Measurements from ENCODE around the gene BTBD6.
A peak's percentile ranks its signal among the peaks of the same experiment; 100 is the strongest.
"Not testable (repeated sequence)": the region's sequence is repeated elsewhere in the genome, so short reads cannot be mapped to it uniquely, and the experiment has no call there.

Gene BTBD6

DNA sequence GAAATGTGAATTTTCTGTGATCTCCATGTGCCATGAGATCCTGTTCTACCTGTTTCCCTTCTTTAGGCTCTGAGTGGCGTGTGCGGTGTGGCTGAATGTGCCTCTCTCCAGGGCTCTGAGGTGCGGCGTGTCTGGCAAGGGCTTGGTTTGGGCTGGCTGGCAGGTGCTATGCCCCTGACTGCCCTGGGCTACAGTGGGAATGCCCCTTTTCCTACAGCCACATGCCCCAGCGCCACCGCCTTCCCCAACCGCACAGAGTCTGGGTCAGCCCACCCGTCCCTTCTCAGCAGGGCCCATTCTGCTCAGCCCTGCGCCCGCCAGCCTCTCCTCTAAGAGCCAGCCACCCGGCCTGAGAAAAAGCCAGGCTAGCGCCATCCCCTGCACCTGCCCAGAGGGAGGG, 24.7 kb downstream of the BTBD6 start:
- no peak for DNase-seq

GRCh38 chr14:105274637-105275036, 26.3 kb downstream of the BTBD6 start:
- DNase-seq = no peak

DNA sequence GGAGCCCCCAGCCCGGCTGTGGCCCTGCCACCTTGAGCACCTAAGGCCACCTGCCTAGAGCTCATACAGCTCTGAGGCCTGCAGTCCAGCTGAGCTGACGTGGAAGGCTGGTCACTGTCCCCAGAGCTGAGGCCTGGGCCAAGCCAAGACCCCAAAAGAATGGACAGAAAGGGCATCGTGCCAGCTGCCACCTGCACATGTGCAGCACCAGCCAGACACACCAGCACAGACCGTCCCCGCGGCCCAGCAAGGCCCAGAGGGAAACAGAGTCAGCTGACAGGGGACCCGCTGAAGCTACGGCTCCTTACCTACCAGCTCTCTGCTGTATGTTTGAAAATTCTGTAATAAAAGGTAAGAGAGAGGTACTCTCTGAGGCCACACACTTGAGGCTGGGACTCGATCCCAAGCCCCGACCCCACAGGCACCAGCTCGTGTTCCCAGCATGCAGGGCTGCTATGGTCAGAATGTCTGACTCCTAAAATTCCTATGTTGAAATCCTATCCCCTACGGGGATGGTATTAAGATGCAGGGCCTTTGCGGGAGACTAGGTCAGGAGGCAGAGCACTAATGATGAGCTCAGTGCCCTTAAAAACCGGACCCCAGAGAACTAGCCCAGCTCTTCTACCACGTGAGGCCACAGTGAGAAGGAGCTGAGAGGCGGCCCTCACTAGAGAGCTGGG, 27.1 kb downstream of the BTBD6 start:
- no peak for DNase-seq

- DNase-seq = not testable (repeated sequence)
Observed at GRCh38 chr14:105277448-105277847, 29.1 kb downstream of the BTBD6 start.

GRCh38 chr14:105279642-105280361, 31.5 kb downstream of the BTBD6 start:
- no peak for DNase-seq

DNA sequence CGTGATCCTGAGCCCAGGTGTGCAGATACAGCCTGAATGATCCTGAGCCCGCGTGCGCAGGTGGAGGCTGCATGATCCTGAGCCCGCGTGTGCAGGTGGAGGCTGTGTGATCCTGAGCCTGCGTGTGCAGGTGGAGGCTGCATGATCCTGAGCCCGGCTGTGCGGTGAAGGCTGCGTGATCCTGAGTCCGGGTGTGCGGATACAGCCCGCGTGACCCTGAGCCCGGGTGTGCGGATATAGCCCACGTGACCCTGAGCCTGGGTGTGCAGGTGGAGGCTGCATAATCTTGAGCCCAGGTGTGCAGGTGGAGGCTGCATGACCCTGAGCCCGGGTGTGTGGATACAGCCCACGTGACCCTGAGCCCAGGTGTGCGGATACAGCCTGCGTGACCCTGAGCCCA, 32.2 kb downstream of the BTBD6 start:
- no peak for DNase-seq

- DNase-seq = peak; percentile 27
Observed at GRCh38 chr14:105281371-105282097, 33.2 kb downstream of the BTBD6 start.

DNA sequence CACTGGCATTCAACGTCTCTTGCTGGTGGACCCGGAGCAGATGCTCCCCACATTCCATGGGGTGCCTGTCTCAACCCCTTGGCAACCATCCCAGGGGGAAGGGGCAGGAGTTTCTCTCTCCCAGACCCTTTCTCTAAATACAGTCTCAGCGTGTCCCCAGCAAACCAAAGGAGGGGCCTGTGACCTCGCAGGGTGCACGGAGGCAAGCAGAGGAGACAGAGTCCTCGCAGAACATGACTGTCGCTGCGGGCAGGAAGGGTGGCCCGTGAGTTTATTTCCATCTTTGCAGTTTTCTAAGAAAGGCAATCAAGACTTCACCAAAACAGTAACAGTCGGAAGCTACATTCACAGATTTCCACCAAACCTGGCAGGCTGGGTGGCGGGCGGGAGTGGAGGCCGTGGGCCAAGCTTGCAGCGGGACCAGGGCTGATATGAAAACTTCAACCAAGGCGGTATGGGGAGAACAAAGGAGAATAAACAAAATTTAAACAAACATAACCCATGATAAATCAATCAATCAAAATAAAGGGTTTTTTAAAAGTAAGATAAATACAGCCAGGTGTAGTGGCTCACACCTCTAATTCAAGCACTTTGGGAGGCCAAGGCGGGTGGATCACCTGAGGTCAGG, 33.9 kb downstream of the BTBD6 start:
- DNase-seq = no peak

DNA sequence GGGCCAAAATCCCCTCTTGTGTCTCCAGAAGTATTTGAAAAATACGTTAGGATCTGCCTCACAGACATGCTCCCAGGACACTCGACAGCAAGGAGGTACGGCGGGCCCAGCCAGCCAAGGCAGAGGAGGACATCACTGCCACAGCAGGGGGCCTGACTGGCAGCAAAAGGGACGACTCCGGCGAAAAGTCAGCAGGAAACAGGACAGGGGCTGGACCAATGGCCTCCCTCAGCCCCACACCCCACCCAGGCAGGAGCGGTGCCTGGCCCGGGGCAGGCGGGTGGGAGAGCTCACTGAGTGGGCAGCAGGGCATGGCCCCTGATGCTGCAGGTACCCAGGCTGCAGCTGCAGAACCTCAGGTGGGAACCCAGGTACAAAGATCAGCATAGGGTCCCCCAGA, 34.7 kb downstream of the BTBD6 start:
- no peak for DNase-seq

DNA sequence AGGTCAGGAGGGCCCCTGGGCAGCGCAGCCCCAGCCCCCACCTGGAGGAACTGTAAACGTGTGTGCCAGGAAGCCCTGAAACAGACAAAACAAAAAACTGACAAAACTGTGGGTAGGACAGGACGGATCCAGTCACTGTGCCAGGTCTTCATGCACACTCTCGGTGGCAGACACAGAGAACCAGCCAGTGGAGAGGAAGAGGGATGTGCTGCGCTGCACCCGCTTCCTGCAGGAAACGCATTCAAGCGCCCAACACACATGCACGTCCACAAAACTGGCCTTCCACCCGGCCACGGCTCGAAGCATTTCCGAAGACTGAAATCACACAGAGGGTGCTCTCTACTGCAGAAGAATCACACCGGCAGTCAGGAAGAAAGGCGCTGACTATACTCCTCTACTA, 35.6 kb downstream of the BTBD6 start:
- no peak for DNase-seq

DNA sequence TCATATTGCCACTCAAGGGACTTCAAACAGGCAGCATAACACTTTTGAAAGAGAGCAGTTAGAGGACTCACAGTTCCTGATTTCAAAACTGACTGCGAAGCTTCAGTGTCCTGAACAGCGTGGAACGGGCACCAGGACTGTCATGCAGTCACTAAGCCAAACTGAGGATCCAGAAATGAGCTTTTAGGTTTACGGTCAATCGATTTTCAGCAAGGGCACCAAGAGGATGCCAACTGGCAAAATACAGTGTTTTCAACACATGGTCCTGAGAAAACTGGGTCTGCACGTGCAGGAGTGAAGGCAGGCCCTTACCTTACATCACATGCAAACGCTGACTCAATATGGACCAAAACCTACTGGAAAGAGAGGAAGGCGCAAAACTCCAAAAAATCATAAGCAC, 36.8 kb downstream of the BTBD6 start:
- DNase-seq = no peak

DNA sequence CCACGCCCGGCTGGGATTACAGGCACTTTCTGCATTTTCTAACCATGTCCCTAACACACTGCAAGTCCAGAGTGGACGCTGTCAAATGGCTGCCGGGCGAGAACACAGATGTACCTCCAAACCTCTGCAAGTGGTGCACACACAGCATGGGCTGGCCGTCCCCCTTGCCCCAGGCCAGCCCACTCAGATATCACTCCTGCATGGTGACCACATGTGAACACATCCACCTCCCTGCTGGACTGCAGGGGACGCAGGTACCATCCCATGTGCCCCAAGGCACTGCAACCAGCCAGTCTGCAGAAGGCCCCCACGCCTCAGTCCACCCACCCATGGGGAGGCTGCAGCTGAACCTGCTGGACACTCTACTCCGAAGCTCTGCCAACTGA, 38.4 kb downstream of the BTBD6 start:
- DNase-seq = no peak

- DNase-seq = no peak
Observed at GRCh38 chr14:105287249-105288102, 39.1 kb downstream of the BTBD6 start.

DNA sequence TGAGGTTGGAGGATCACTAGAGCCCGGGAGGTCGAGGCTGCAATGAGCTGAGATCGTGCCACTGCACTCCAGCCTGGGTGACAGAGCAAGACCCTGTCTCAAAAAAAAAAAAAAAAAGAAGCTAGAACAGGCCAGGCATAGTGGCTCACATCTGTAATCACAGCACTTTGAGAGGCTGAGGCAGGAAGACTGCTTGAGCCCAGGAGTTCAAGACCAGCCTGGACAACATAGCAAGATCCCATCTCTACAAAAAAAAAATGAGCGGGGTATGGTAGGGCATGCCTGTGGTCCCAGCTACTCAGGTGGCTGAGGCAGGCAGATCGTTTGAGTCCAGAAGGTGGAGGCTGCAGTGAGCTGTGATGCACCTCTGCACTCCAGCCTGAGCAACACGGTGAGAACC, 40.6 kb downstream of the BTBD6 start:
- not testable (repeated sequence) for DNase-seq

DNA sequence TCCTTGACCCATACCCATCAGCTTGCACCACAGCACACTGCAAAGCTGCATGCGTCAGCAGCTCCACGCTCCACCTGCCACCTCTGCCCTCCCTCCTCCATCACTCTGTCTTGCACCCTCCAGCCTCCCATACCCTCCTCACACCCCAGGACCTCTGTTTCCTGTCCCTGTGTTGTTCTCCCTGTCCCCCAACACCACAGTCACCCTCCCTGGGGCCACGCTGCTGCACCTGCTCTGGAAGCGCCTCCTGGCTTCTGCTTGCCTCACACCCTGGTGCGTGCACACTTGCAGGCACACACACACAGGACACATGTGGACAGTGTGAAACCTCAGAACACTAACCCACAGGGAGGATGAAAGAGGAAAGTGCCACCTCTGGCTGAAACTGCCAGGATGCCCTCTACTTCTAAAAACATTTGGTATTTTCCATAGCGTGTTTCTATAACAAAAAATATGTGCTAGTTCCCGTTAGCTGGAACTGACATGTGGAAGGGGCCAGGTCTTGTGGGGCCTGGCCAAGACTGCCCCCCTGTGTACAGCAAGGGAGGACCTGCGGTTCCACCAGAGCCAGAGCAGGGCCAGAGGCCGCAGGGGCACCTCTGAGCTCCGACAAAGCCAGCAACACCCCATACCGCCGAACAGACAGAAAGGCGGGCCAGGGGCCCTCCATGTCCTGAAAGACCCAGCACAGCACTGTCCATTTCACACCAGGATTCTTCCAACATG, 42.5 kb downstream of the BTBD6 start:
- DNase-seq = no peak

DNA sequence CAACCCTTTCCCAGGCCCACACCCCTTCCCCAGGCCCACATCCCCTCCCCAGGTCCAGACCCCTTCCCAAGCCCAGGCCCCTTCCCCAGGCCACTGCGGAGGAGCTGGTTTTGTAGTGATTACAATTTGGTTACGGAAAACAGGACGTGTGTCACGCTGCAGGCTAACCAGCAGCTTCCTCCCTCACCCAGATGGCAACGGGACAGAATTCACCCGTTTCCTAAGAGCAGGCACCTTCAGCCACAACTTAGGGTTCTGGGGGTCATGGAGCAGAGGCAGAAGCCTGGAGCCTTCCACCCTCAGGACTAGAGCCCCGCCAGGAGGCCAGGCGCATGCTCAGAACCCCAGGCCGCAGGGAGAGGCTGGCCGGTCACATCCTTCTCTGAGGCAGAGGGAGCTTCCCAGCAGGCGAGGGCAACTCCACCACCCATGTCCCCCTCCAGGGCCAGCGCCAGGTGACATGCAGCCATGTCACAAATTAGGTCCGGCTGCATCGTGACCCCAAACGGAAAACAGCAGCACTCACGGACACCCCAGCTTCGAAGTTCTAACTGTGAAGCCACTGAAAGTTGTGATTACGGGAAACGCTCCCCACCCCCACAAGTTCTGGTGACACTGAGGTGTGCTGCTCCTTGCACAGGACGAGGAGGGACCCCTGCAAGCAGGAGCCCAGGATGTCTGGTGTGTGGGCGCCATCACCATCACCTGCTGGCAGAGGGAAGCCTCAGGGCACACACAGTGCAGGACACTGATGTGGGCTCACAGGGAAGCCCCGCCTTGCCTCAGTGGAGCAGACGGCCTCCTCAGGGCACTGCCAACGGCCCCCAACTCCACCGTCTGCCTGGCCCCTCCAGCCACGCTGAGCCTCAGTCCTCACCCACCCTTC, 44.7 kb downstream of the BTBD6 start:
- DNase-seq = peak; percentile 23

- DNase-seq = peak; percentile 77
Observed at GRCh38 chr14:105294142-105294597, 45.8 kb downstream of the BTBD6 start.

GRCh38 chr14:105297311-105297710, 49.0 kb downstream of the BTBD6 start:
- DNase-seq = not testable (repeated sequence)

- peak; percentile 41 for DNase-seq
Observed at GRCh38 chr14:105299654-105300541, 51.6 kb downstream of the BTBD6 start.

All from activated CD4-positive, alpha-beta T cell treated with anti-CD3 and anti-CD28 coated beads for 48 hours (primary cell).